ENCODE results near the gene PHYKPL. TPM values are rescaled to one million over a fixed set of nuclear protein-coding genes. Genes with fewer than 3 reads are reported as not detected.

The PHYKPL gene
- total and polyA plus RNA-seq, 7 experiments from 2014 or later = 38.8 to 265 (median 143) TPM

GRCh38 chr5:178211095-178212048 lies 21.2 kb downstream of the PHYKPL start:
- DNase-seq (no peak), ATAC-seq (no peak)
- Histone ChIP-seq H3K27ac (ENCODE audit: low read depth, low read length) (no peak overlapping the region), H3K27me3 (ENCODE audit: control insufficient read depth in 2 of 2, insufficient read depth in 2 of 2, low read length in 2 of 2) (no peaks in the 10 kb centered on the region), H3K4me1 (ENCODE audit: control insufficient read depth in 2 of 2, insufficient read depth in 2 of 2, low read length in 2 of 2) (peaks cover 3 to 14% of the 10 kb centered on the region in 2 donors), H3K9me3 (ENCODE audit: control insufficient read depth in 2 of 3, low read length in 3 of 3) (no peaks in the 10 kb centered on the region), H3K4me3 (ENCODE audit: low read length) (no peak overlapping the region), H3K36me3 (ENCODE audit: control insufficient read depth in 2 of 3, insufficient read depth in 3 of 3, low read length in 3 of 3) (peaks cover 35 to 95% (median 38%) of the 10 kb centered on the region in 3 experiments)
- Mint-ChIP-seq H3K4me1 (peaks cover 23 to 54% (median 33%) of the 10 kb centered on the region in 7 donors), H3K9me3 (no peaks in the 10 kb centered on the region), H3K4me3 (no peak overlapping the region), H3K27me3 (no peaks in the 10 kb centered on the region), H3K27ac (peak overlapping the region in 5 of 9 donors; percentile 18 to 62 (median 36)), H3K36me3 (peaks cover 5 to 53% (median 15%) of the 10 kb centered on the region in 5 donors)
- ChIA-PET CTCF (no interaction called here), POLR2A (interaction anchor here (0.7 to 2.1 kb wide), 2 partner anchors 17 to 18 kb away, joined by 3 to 5 read pairs; no protein-coding TSS in a partner anchor)
- intact Hi-C loops (cut with micrococcal nuclease) = no loop called here

- Mint-ChIP-seq H3K9me3 (no peaks in the 10 kb centered on the region), H3K4me1 (peaks cover 25 to 55% (median 36%) of the 10 kb centered on the region in 7 donors), H3K27me3 (no peaks in the 10 kb centered on the region), H3K36me3 (peaks cover 5 to 55% (median 18%) of the 10 kb centered on the region in 5 donors), H3K4me3 (no peak overlapping the region), H3K27ac (no peak overlapping the region)
- no peak overlapping the region for H3K27ac ChIP-seq (ENCODE audit: low read depth, low read length)
- intact Hi-C loops (cut with micrococcal nuclease) = no loop called here
- no peaks in the 10 kb centered on the region for H3K27me3 ChIP-seq (ENCODE audit: control insufficient read depth in 2 of 2, insufficient read depth in 2 of 2, low read length in 2 of 2)
- no peak overlapping the region for H3K4me3 ChIP-seq (ENCODE audit: low read length)
- no peaks in the 10 kb centered on the region for H3K9me3 ChIP-seq (ENCODE audit: control insufficient read depth in 2 of 3, low read length in 3 of 3)
- ATAC-seq = no peak
- peaks cover 35 to 89% (median 38%) of the 10 kb centered on the region in 3 experiments for H3K36me3 ChIP-seq (ENCODE audit: control insufficient read depth in 2 of 3, insufficient read depth in 3 of 3, low read length in 3 of 3)
- H3K4me1 ChIP-seq (ENCODE audit: control insufficient read depth in 2 of 2, insufficient read depth in 2 of 2, low read length in 2 of 2) = peaks cover 9 to 21% of the 10 kb centered on the region in 2 donors
- no peak for DNase-seq
- CTCF ChIA-PET = no interaction called here
- POLR2A ChIA-PET = interaction anchor here (0.7 to 2.1 kb wide), 2 partner anchors 18 to 19 kb away, joined by 3 to 5 read pairs; no protein-coding TSS in a partner anchor
Observed at GRCh38 chr5:178210686-178211085, 21.9 kb downstream of the PHYKPL start.

GRCh38 chr5:178210073-178210535 lies 22.5 kb downstream of the PHYKPL start:
- Histone ChIP-seq H3K27me3 (ENCODE audit: control insufficient read depth in 2 of 2, insufficient read depth in 2 of 2, low read length in 2 of 2) (no peaks in the 10 kb centered on the region), H3K4me1 (ENCODE audit: control insufficient read depth in 2 of 2, insufficient read depth in 2 of 2, low read length in 2 of 2) (peaks cover 11 to 25% of the 10 kb centered on the region in 2 donors), H3K9me3 (ENCODE audit: control insufficient read depth in 2 of 3, low read length in 3 of 3) (no peaks in the 10 kb centered on the region), H3K36me3 (ENCODE audit: control insufficient read depth in 2 of 3, insufficient read depth in 3 of 3, low read length in 3 of 3) (peaks cover 35 to 83% (median 38%) of the 10 kb centered on the region in 3 experiments), H3K4me3 (ENCODE audit: low read length) (no peak overlapping the region), H3K27ac (ENCODE audit: low read depth, low read length) (no peak overlapping the region)
- CTCF ChIA-PET = no interaction called here
- no peak overlapping the region for H3K4me3 Mint-ChIP-seq
- H3K27me3 Mint-ChIP-seq = no peaks in the 10 kb centered on the region
- peaks cover 28 to 54% (median 37%) of the 10 kb centered on the region in 7 donors for H3K4me1 Mint-ChIP-seq
- intact Hi-C loops (cut with micrococcal nuclease) = no loop called here
- peaks cover 5 to 55% (median 18%) of the 10 kb centered on the region in 5 donors for H3K36me3 Mint-ChIP-seq
- no peak for ATAC-seq
- POLR2A ChIA-PET = interaction anchor here (0.7 kb wide), 1 partner anchor 20 kb away, joined by 3 read pairs; no protein-coding TSS in a partner anchor
- H3K9me3 Mint-ChIP-seq = no peaks in the 10 kb centered on the region
- no peak overlapping the region for H3K27ac Mint-ChIP-seq
- DNase-seq = no peak

- intact Hi-C loops (cut with micrococcal nuclease) = loop anchor here (5.0 to 10.0 kb wide), 6 partner anchors 77 to 1863 kb away; partner anchors contain the start of genes RUFY1 (in 2 of the 2), ARL10 (in 1 of the 2), KIAA1191 (in 1 of the 2) and RMND5B (in 1 of the 2)
- Histone ChIP-seq H3K4me1 (ENCODE audit: control insufficient read depth in 2 of 2, insufficient read depth in 2 of 2, low read length in 2 of 2) (peaks cover 11 to 25% of the 10 kb centered on the region in 2 donors), H3K36me3 (ENCODE audit: control insufficient read depth in 2 of 3, insufficient read depth in 3 of 3, low read length in 3 of 3) (peaks cover 35 to 77% (median 38%) of the 10 kb centered on the region in 3 experiments), H3K27me3 (ENCODE audit: control insufficient read depth in 2 of 2, insufficient read depth in 2 of 2, low read length in 2 of 2) (no peaks in the 10 kb centered on the region), H3K27ac (ENCODE audit: low read depth, low read length) (no peak overlapping the region), H3K9me3 (ENCODE audit: control insufficient read depth in 2 of 3, low read length in 3 of 3) (no peaks in the 10 kb centered on the region), H3K4me3 (ENCODE audit: low read length) (no peak overlapping the region)
- Mint-ChIP-seq H3K9me3 (peaks cover 0 to under 1% (median 0%) of the 10 kb centered on the region in 11 donors), H3K27ac (peak overlapping the region in 4 of 9 donors; percentile 9 to 51 (median 30)), H3K4me1 (peaks cover 28 to 50% (median 35%) of the 10 kb centered on the region in 7 donors), H3K27me3 (no peaks in the 10 kb centered on the region), H3K4me3 (no peak overlapping the region), H3K36me3 (peaks cover 5 to 55% (median 18%) of the 10 kb centered on the region in 5 donors)
- DNase-seq = no peak
- CTCF ChIA-PET = no interaction called here
- POLR2A ChIA-PET = no interaction called here
- no peak for ATAC-seq
Observed at GRCh38 chr5:178209334-178210072, 23.1 kb downstream of the PHYKPL start.

- intact Hi-C loops (cut with micrococcal nuclease) = loop anchor here (5.0 to 10.0 kb wide), 6 partner anchors 76 to 1864 kb away; partner anchors contain the start of genes RUFY1 (in 2 of the 2), ARL10 (in 1 of the 2), KIAA1191 (in 1 of the 2) and RMND5B (in 1 of the 2)
- peaks cover 11 to 25% of the 10 kb centered on the region in 2 donors for H3K4me1 ChIP-seq (ENCODE audit: control insufficient read depth in 2 of 2, insufficient read depth in 2 of 2, low read length in 2 of 2)
- peaks cover 0 to 2% (median 0%) of the 10 kb centered on the region in 5 donors for H3K27me3 Mint-ChIP-seq
- peaks cover 28 to 48% (median 36%) of the 10 kb centered on the region in 7 donors for H3K4me1 Mint-ChIP-seq
- peaks cover 35 to 73% (median 37%) of the 10 kb centered on the region in 3 experiments for H3K36me3 ChIP-seq (ENCODE audit: control insufficient read depth in 2 of 3, insufficient read depth in 3 of 3, low read length in 3 of 3)
- H3K4me3 ChIP-seq (ENCODE audit: low read length) = no peak overlapping the region
- peak overlapping the region in 3 of 9 donors; percentile 8 to 27 (median 18) for H3K27ac Mint-ChIP-seq
- peaks cover 0 to 5% (median 0%) of the 10 kb centered on the region in 11 donors for H3K9me3 Mint-ChIP-seq
- H3K36me3 Mint-ChIP-seq = peaks cover 9 to 50% (median 15%) of the 10 kb centered on the region in 5 donors
- DNase-seq (no peak), ATAC-seq (no peak)
- POLR2A ChIA-PET = no interaction called here
- H3K27ac ChIP-seq (ENCODE audit: low read depth, low read length) = no peak overlapping the region
- CTCF ChIA-PET = no interaction called here
- H3K27me3 ChIP-seq (ENCODE audit: control insufficient read depth in 2 of 2, insufficient read depth in 2 of 2, low read length in 2 of 2) = no peaks in the 10 kb centered on the region
- no peaks in the 10 kb centered on the region for H3K9me3 ChIP-seq (ENCODE audit: control insufficient read depth in 2 of 3, low read length in 3 of 3)
- no peak overlapping the region for H3K4me3 Mint-ChIP-seq
Observed at GRCh38 chr5:178208540-178209227, 23.9 kb downstream of the PHYKPL start.
